GM12878 (cell line): Measurements from ENCODE around the gene A4GNT. TPM values are rescaled to one million over a fixed set of nuclear protein-coding genes. Genes with fewer than 3 reads are reported as not detected.

Source experiments
- ATAC-seq: fragments of 200-7000 bp; cut with Tn5 transposase; 3 replicates; pipeline ENCODE4 v1.9.1; 2020; ENCODE audit warnings: mild to moderate bottlenecking, moderate library complexity
- BruUV-seq: library from RNA; stranded (reverse); fragments of 400-500 nt; replicated peaks from 2 replicates; lab custom pipeline; 2021; lab: Mats Ljungman, UMichigan
- CTCF ChIA-PET: fragments of 300-600 bp; sonication (Branson Sonifier 250); formaldehyde crosslinking; extraction: SDS; loops from one replicate; lab custom pipeline; 2021; ENCODE audit warnings: inconsistent platforms; lab: Yijun Ruan, JAX
- POLR2A ChIA-PET: fragments of 350-600 bp; formaldehyde crosslinking; extraction: SDS; loops from one replicate; lab custom pipeline; 2021; ENCODE audit warnings: inconsistent platforms; lab: Charles Lee
- RAD21 ChIA-PET: fragments of 300-600 bp; sonication (Branson Sonifier 250); formaldehyde crosslinking; loops from one replicate; lab custom pipeline; 2023; ENCODE audit warnings: antibody characterized with exemption; ENCODE audit not compliant: unreplicated experiment; lab: Charles Lee
- SMC1A ChIA-PET: fragments of 300-600 bp; sonication (Branson Sonifier 250); formaldehyde crosslinking; loops from one replicate; lab custom pipeline; 2023; ENCODE audit not compliant: unreplicated experiment, uncharacterized antibody; lab: Charles Lee
- DNase-seq: peaks from one replicate; pipeline ENCODE4 v3.0.0-alpha.2; 2011; ENCODE audit warnings: low read depth, low spot score
- FAIRE-seq: peaks from 3 replicates; lab custom pipeline; 2011; peaks lifted over from hg19 to GRCh38; lab: Jason Lieb, UNC
- H2AFZ ChIP-seq: 2 replicates; pipeline ENCODE4 v1.6.0; 2011; ENCODE audit warnings: low read depth, low read length, control low read depth; ENCODE audit not compliant: control insufficient read depth
- H3K27ac ChIP-seq: 2 replicates; pipeline ENCODE4 v1.5.1; 2011; ENCODE audit warnings: control low read depth; ENCODE audit not compliant: control insufficient read depth, insufficient read depth
- H3K27me3 ChIP-seq, 2 experiments: replicated peaks in 1 of 2; 2 replicates each; pipeline versions ENCODE4 v1.6.0 to v1.6.1; 2011; ENCODE audit warnings: low read length in 1 of 2; ENCODE audit not compliant: control insufficient read depth in 2 of 2, insufficient read depth in 2 of 2
- H3K36me3 ChIP-seq, 2 experiments: 2 replicates each; pipeline ENCODE4 v1.5.1; 2011; ENCODE audit warnings: low read length in 1 of 2; ENCODE audit not compliant: control insufficient read depth in 2 of 2, insufficient read depth in 2 of 2
- H3K4me1 ChIP-seq: 2 replicates; pipeline ENCODE4 v1.6.1; 2011; ENCODE audit warnings: mild to moderate bottlenecking, low read length, moderate library complexity, mixed read lengths; ENCODE audit not compliant: control insufficient read depth, insufficient read depth
- H3K4me2 ChIP-seq: 2 replicates; pipeline ENCODE4 v1.6.0; 2011; ENCODE audit warnings: control low read depth; ENCODE audit not compliant: control insufficient read depth, insufficient read depth
- H3K4me3 ChIP-seq: fragments of 200-600 bp; sonication (generic); 2 replicates; pipeline ENCODE4 v1.5.1; 2016
- H3K79me2 ChIP-seq: 2 replicates; pipeline ENCODE4 v1.6.0; 2011; ENCODE audit warnings: low read length; ENCODE audit not compliant: control insufficient read depth, insufficient read depth
- H3K9ac ChIP-seq: 2 replicates; pipeline ENCODE4 v1.8.0; 2011; ENCODE audit warnings: low read length, control low read depth, mixed read lengths; ENCODE audit not compliant: control insufficient read depth, insufficient read depth
- H3K9me3 ChIP-seq: replicated peaks from 3 replicates; pipeline ENCODE4 v1.5.1; 2011; ENCODE audit warnings: mild to moderate bottlenecking, low read length; ENCODE audit not compliant: control insufficient read depth, insufficient read depth
- H4K20me1 ChIP-seq: 2 replicates; pipeline ENCODE4 v1.6.0; 2011; ENCODE audit not compliant: control insufficient read depth, insufficient read depth
- ATF3 ChIP-seq: IDR thresholded peaks from 2 replicates; pipeline ENCODE4 v1.6.1; 2011; ENCODE audit warnings: low read depth, mild to moderate bottlenecking, low read length, moderate library complexity, borderline replicate concordance; ENCODE audit errors: extremely low read depth
- E4F1 ChIP-seq: fragments of 450-650 bp; IDR thresholded peaks from 2 replicates; pipeline ENCODE4 v1.6.1; 2018; ENCODE audit warnings: borderline replicate concordance, mild to moderate bottlenecking; ENCODE audit not compliant: partially characterized antibody
- EED ChIP-seq: sonication (generic); IDR thresholded peaks from 2 replicates; pipeline ENCODE4 v1.6.1; 2016; ENCODE audit warnings: antibody characterized with exemption, low read depth
- ELK1 ChIP-seq: IDR thresholded peaks from 2 replicates; pipeline ENCODE4 v1.6.1; 2012; ENCODE audit warnings: low read depth, low read length, improper control_type of control experiment
- FOXM1 ChIP-seq: IDR thresholded peaks from 2 replicates; pipeline ENCODE4 v1.6.1; 2012; ENCODE audit warnings: low read depth, mild to moderate bottlenecking, inconsistent platforms, low read length, moderate library complexity
- HDGF ChIP-seq: fragments of 450-650 bp; IDR thresholded peaks from 2 replicates; pipeline ENCODE4 v1.6.1; 2016; ENCODE audit warnings: antibody characterized with exemption
- HSF1 ChIP-seq: fragments of 150-350 bp; IDR thresholded peaks from 2 replicates; pipeline ENCODE4 v1.6.1; 2014; ENCODE audit warnings: mild to moderate bottlenecking, low read depth, low read length
- IKZF1 ChIP-seq: fragments of 450-650 bp; conservative IDR thresholded peaks from 2 replicates; pipeline ENCODE4 v1.6.1; 2017; ENCODE audit warnings: antibody characterized with exemption, mild to moderate bottlenecking
- NR2C1 ChIP-seq: fragments of 450-650 bp; IDR thresholded peaks from 2 replicates; pipeline ENCODE4 v1.6.1; 2017; ENCODE audit warnings: antibody characterized with exemption, mild to moderate bottlenecking, moderate library complexity
- PKNOX1 ChIP-seq: fragments of 450-650 bp; IDR thresholded peaks from 2 replicates; pipeline ENCODE4 v1.6.1; 2016; ENCODE audit warnings: mild to moderate bottlenecking
- RBBP5 ChIP-seq: fragments of 200-600 bp; sonication (generic); conservative IDR thresholded peaks from 2 replicates; pipeline ENCODE4 v1.6.1; 2016
- RFX5 ChIP-seq: IDR thresholded peaks from 2 replicates; pipeline ENCODE4 v1.6.1; 2011; ENCODE audit warnings: low read depth, low read length, improper control_type of control experiment
- RUNX3 ChIP-seq: IDR thresholded peaks from 2 replicates; pipeline ENCODE4 v1.6.1; 2012; ENCODE audit warnings: low read length, inconsistent platforms
- SP1 ChIP-seq: IDR thresholded peaks from one replicate; pipeline ENCODE4 v1.6.1; 2011; ENCODE audit warnings: low read depth, low read length
- SREBF1 ChIP-seq: IDR thresholded peaks from 2 replicates; pipeline ENCODE4 v1.6.1; 2012; ENCODE audit warnings: mild to moderate bottlenecking, low read length
- SRF ChIP-seq, 2 experiments: IDR thresholded peaks; 2 replicates each; pipeline ENCODE4 v1.6.1; 2011; ENCODE audit warnings: low read depth in 2 of 2, low read length in 2 of 2, mild to moderate bottlenecking in 1 of 2, moderate library complexity in 1 of 2
- ZBED1 ChIP-seq: IDR thresholded peaks from 2 replicates; pipeline ENCODE4 v1.6.1; 2016; ENCODE audit warnings: borderline replicate concordance
- WGBS: methylation state at CpG from one replicate; pipeline ENCODE4 v1.1.6; 2016; ENCODE audit warnings: low lambda C conversion rate; ENCODE audit not compliant: insufficient replicate concordance, insufficient coverage; ENCODE audit errors: missing lambda C conversion rate; 5-methylcytosine and 5-hydroxymethylcytosine counted together
- in situ Hi-C: fragments of 300-500 bp; cut with MboI; formaldehyde crosslinking; loops from 9 replicates; pipeline ENCODE4 v1.14.3; 2018; ENCODE audit warnings: mixed read lengths
- intact Hi-C: fragments of 100-400 bp; cut with micrococcal nuclease; formaldehyde crosslinking; loops from one replicate; pipeline ENCODE4 v1.14.2; 2022; ENCODE audit not compliant: unreplicated experiment
- polyA plus RNA-seq, 11 experiments: library from polyadenylated mRNA; depleted of rRNA in 4 of 11; unstranded in 6 of 11; stranded (reverse) in 5 of 11; fragments of >200 nt; fragmentation: Nextera tagmentation in 4 of 11; fragmentation: Illumina TruSeq in 1 of 11; extraction: Ambion mirVana in 4 of 11; extraction: Trizol in 1 of 11; gene quantifications; 1 replicate in 1 of 11; 2 replicates in 10 of 11; pipeline versions ENCODE4 v1.2.1 to v1.2.3, GENCODE V29; 2011 to 2016; ENCODE audit warnings: inconsistent platforms in 2 of 11, missing spikeins in 2 of 11, low read depth in 1 of 11
- total RNA-seq, 4 experiments: library from RNA; depleted of rRNA in 3 of 4; stranded (reverse); fragments of >200 nt in 3 of 4; fragmentation: Illumina TruSeq in 1 of 4; extraction: Trizol in 1 of 4; gene quantifications; 2 replicates each; pipeline versions ENCODE4 v1.2.1 to v1.2.3, GENCODE V29; 2013 to 2021

The A4GNT gene
- total and polyA plus RNA-seq, 10 of the 15 experiments (the other 5 are each of a cell fraction or from before 2014, with no cell fraction given), result not detected

- TF ChIP-seq HSF1, result no peak
- no peak for TF ChIP-seq RFX5
- no peak for TF ChIP-seq FOXM1
- no peak for TF ChIP-seq RBBP5
- TF ChIP-seq RUNX3, result no peak
- no peak for TF ChIP-seq SRF (IDR thresholded peaks at IDR 0.05; ENCODE audit: low read depth in 2 of 2, low read length in 2 of 2)
- no peak for TF ChIP-seq NR2C1
- TF ChIP-seq PKNOX1, result no peak
- no peak for TF ChIP-seq ZBED1
- TF ChIP-seq SP1, result no peak
- TF ChIP-seq EED, result no peak
- TF ChIP-seq SREBF1, result no peak
- no peak for TF ChIP-seq IKZF1
- TF ChIP-seq ELK1, result no peak
- TF ChIP-seq HDGF, result no peak
- TF ChIP-seq E4F1, result no peak
- TF ChIP-seq ATF3, result no peak
- H3K9ac ChIP-seq, result no peak overlapping the region
- H3K27ac ChIP-seq, result no peak overlapping the region
- no TSS peak for BruUV-seq
- H3K9me3 ChIP-seq, result no peaks in the 10 kb centered on the region
- no peaks in the 10 kb centered on the region for H3K79me2 ChIP-seq
- CTCF ChIA-PET, result interaction anchor here (0.7 kb wide), 1 partner anchor 419 kb away, joined by 3 read pairs; no protein-coding TSS in a partner anchor
- H3K27me3 ChIP-seq, result peaks cover 0 to 2% of the 10 kb centered on the region in 2 experiments; a peak in 2 of 4 replicates
- no peaks in the 10 kb centered on the region for H3K4me1 ChIP-seq
- POLR2A ChIA-PET, result no interaction called here
- in situ Hi-C loops, result no loop called here
- H4K20me1 ChIP-seq, result no peaks in the 10 kb centered on the region
- intact Hi-C loops, result no loop called here
- SMC1A ChIA-PET, result no interaction called here
- H3K4me2 ChIP-seq, result no peak overlapping the region
- no peaks in the 10 kb centered on the region for H3K36me3 ChIP-seq
- DNase-seq (no peak), ATAC-seq (no peak), FAIRE-seq (no peak)
- 0% methylated on average over 1 of the region's 1 CpG for WGBS
- H2AFZ ChIP-seq, result no peak overlapping the region
- RAD21 ChIA-PET, result no interaction called here
- H3K4me3 ChIP-seq, result no peak overlapping the region
Measured at GRCh38 chr3:138127636-138128365, 4.4 kb downstream of the A4GNT start.
